GM12892 (cell line): ENCODE measurements around the gene LRRC51.
"Not testable (repeated sequence)": the region's sequence is repeated elsewhere in the genome, so short reads cannot be mapped to it uniquely, and the experiment has no call there.

Experiments used
- POLR2A ChIP-seq: IDR thresholded peaks from 2 replicates; pipeline ENCODE4 v1.6.1; 2011; ENCODE audit warnings: low read depth, low read length, control low read depth
- POLR2AphosphoS5 ChIP-seq: IDR thresholded peaks from 2 replicates; pipeline ENCODE4 v1.6.1; 2011; ENCODE audit warnings: low read depth, low read length, control low read depth

DNA sequence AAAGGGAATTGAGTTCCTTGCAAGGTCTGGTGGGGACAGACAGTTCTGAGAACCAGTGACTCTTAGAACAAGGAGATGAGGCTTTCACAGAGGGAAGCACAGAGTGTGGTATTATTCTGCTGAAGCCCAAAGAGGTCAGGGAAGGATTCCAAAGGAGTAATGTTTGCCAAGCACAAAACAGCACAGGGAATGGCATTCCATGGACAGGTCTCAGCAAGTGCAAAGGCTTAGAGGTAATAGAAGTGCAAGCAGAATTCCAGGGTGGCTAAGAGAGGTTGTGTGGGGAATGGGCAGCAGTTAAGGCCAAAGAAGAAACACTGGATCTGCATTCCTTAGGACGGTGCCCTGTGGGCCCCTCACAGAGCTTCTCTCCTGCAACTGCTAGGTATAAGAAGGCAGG, 61.4 kb downstream of the LRRC51 start:
- TF ChIP-seq POLR2AphosphoS5, POLR2A: not testable (repeated sequence)
